GM12878 (cell line): ENCODE results near the gene SMOC1. TPM values are rescaled to one million over a fixed set of nuclear protein-coding genes. Genes with fewer than 3 reads are reported as not detected.

Experiments
- ATAC-seq: fragments of 200-7000 bp; cut with Tn5 transposase; 3 replicates; pipeline ENCODE4 v1.9.1; 2020; ENCODE audit warnings: mild to moderate bottlenecking, moderate library complexity
- BruUV-seq: library from RNA; stranded (reverse); fragments of 400-500 nt; replicated peaks from 2 replicates; lab custom pipeline; 2021; lab: Mats Ljungman, UMichigan
- CTCF ChIA-PET: fragments of 300-600 bp; sonication (Branson Sonifier 250); formaldehyde crosslinking; extraction: SDS; loops from one replicate; lab custom pipeline; 2021; ENCODE audit warnings: inconsistent platforms; lab: Yijun Ruan, JAX
- POLR2A ChIA-PET: fragments of 350-600 bp; formaldehyde crosslinking; extraction: SDS; loops from one replicate; lab custom pipeline; 2021; ENCODE audit warnings: inconsistent platforms; lab: Charles Lee
- RAD21 ChIA-PET: fragments of 300-600 bp; sonication (Branson Sonifier 250); formaldehyde crosslinking; loops from one replicate; lab custom pipeline; 2023; ENCODE audit warnings: antibody characterized with exemption; ENCODE audit not compliant: unreplicated experiment; lab: Charles Lee
- SMC1A ChIA-PET: fragments of 300-600 bp; sonication (Branson Sonifier 250); formaldehyde crosslinking; loops from one replicate; lab custom pipeline; 2023; ENCODE audit not compliant: unreplicated experiment, uncharacterized antibody; lab: Charles Lee
- DNase-seq: peaks from one replicate; pipeline ENCODE4 v3.0.0-alpha.2; 2011; ENCODE audit warnings: low read depth, low spot score
- FAIRE-seq: peaks from 3 replicates; lab custom pipeline; 2011; peaks lifted over from hg19 to GRCh38; lab: Jason Lieb, UNC
- H2AFZ ChIP-seq: 2 replicates; pipeline ENCODE4 v1.6.0; 2011; ENCODE audit warnings: low read depth, low read length, control low read depth; ENCODE audit not compliant: control insufficient read depth
- H3K27ac ChIP-seq: 2 replicates; pipeline ENCODE4 v1.5.1; 2011; ENCODE audit warnings: control low read depth; ENCODE audit not compliant: control insufficient read depth, insufficient read depth
- H3K27me3 ChIP-seq, 2 experiments: replicated peaks in 1 of 2; 2 replicates each; pipeline versions ENCODE4 v1.6.0 to v1.6.1; 2011; ENCODE audit warnings: low read length in 1 of 2; ENCODE audit not compliant: control insufficient read depth in 2 of 2, insufficient read depth in 2 of 2
- H3K36me3 ChIP-seq, 2 experiments: 2 replicates each; pipeline ENCODE4 v1.5.1; 2011; ENCODE audit warnings: low read length in 1 of 2; ENCODE audit not compliant: control insufficient read depth in 2 of 2, insufficient read depth in 2 of 2
- H3K4me1 ChIP-seq: 2 replicates; pipeline ENCODE4 v1.6.1; 2011; ENCODE audit warnings: mild to moderate bottlenecking, low read length, moderate library complexity, mixed read lengths; ENCODE audit not compliant: control insufficient read depth, insufficient read depth
- H3K4me2 ChIP-seq: 2 replicates; pipeline ENCODE4 v1.6.0; 2011; ENCODE audit warnings: control low read depth; ENCODE audit not compliant: control insufficient read depth, insufficient read depth
- H3K4me3 ChIP-seq: fragments of 200-600 bp; sonication (generic); 2 replicates; pipeline ENCODE4 v1.5.1; 2016
- H3K79me2 ChIP-seq: 2 replicates; pipeline ENCODE4 v1.6.0; 2011; ENCODE audit warnings: low read length; ENCODE audit not compliant: control insufficient read depth, insufficient read depth
- H3K9ac ChIP-seq: 2 replicates; pipeline ENCODE4 v1.8.0; 2011; ENCODE audit warnings: low read length, control low read depth, mixed read lengths; ENCODE audit not compliant: control insufficient read depth, insufficient read depth
- H3K9me3 ChIP-seq: replicated peaks from 3 replicates; pipeline ENCODE4 v1.5.1; 2011; ENCODE audit warnings: mild to moderate bottlenecking, low read length; ENCODE audit not compliant: control insufficient read depth, insufficient read depth
- H4K20me1 ChIP-seq: 2 replicates; pipeline ENCODE4 v1.6.0; 2011; ENCODE audit not compliant: control insufficient read depth, insufficient read depth
- BACH1 ChIP-seq: fragments of 450-650 bp; IDR thresholded peaks from 2 replicates; pipeline ENCODE4 v1.6.1; 2017; ENCODE audit warnings: mild to moderate bottlenecking, borderline replicate concordance
- DPF2 ChIP-seq: fragments of 450-650 bp; IDR thresholded peaks from 2 replicates; pipeline ENCODE4 v1.6.1; 2017; ENCODE audit warnings: mild to moderate bottlenecking
- SMAD1 ChIP-seq: fragments of 450-650 bp; IDR thresholded peaks from 2 replicates; pipeline ENCODE4 v1.6.1; 2018; ENCODE audit warnings: mild to moderate bottlenecking, low read depth; ENCODE audit not compliant: partially characterized antibody
- ZNF274 ChIP-seq: IDR thresholded peaks from one replicate; pipeline ENCODE4 v1.8.0; 2011; ENCODE audit not compliant: insufficient read length, insufficient read depth
- WGBS: methylation state at CpG from one replicate; pipeline ENCODE4 v1.1.6; 2016; ENCODE audit warnings: low lambda C conversion rate; ENCODE audit not compliant: insufficient replicate concordance, insufficient coverage; ENCODE audit errors: missing lambda C conversion rate; 5-methylcytosine and 5-hydroxymethylcytosine counted together
- in situ Hi-C: fragments of 300-500 bp; cut with MboI; formaldehyde crosslinking; loops from 9 replicates; pipeline ENCODE4 v1.14.3; 2018; ENCODE audit warnings: mixed read lengths
- intact Hi-C: fragments of 100-400 bp; cut with micrococcal nuclease; formaldehyde crosslinking; loops from one replicate; pipeline ENCODE4 v1.14.2; 2022; ENCODE audit not compliant: unreplicated experiment
- polyA plus RNA-seq, 11 experiments: library from polyadenylated mRNA; depleted of rRNA in 4 of 11; unstranded in 6 of 11; stranded (reverse) in 5 of 11; fragments of >200 nt; fragmentation: Nextera tagmentation in 4 of 11; fragmentation: Illumina TruSeq in 1 of 11; extraction: Ambion mirVana in 4 of 11; extraction: Trizol in 1 of 11; gene quantifications; 1 replicate in 1 of 11; 2 replicates in 10 of 11; pipeline versions ENCODE4 v1.2.1 to v1.2.3, GENCODE V29; 2011 to 2016; ENCODE audit warnings: inconsistent platforms in 2 of 11, missing spikeins in 2 of 11, low read depth in 1 of 11
- total RNA-seq, 4 experiments: library from RNA; depleted of rRNA in 3 of 4; stranded (reverse); fragments of >200 nt in 3 of 4; fragmentation: Illumina TruSeq in 1 of 4; extraction: Trizol in 1 of 4; gene quantifications; 2 replicates each; pipeline versions ENCODE4 v1.2.1 to v1.2.3, GENCODE V29; 2013 to 2021
- TF ChIP-seq, protein P1 (sequence below): IDR thresholded peaks from 2 replicates; pipeline ENCODE4 v1.6.1; 2012; ENCODE audit warnings: low read length, inconsistent platforms
- TF ChIP-seq, protein P2 (sequence below): fragments of 450-650 bp; IDR thresholded peaks from 2 replicates; pipeline ENCODE4 v1.6.1; 2018; ENCODE audit warnings: mild to moderate bottlenecking, low read depth, moderate library complexity; ENCODE audit not compliant: partially characterized antibody

Gene SMOC1
- total and polyA plus RNA-seq, 10 of the 15 experiments (the other 5 are each of a cell fraction or from before 2014, with no cell fraction given) = 0.03 to 0.26 (median 0.14) TPM; not detected in 7

DNA sequence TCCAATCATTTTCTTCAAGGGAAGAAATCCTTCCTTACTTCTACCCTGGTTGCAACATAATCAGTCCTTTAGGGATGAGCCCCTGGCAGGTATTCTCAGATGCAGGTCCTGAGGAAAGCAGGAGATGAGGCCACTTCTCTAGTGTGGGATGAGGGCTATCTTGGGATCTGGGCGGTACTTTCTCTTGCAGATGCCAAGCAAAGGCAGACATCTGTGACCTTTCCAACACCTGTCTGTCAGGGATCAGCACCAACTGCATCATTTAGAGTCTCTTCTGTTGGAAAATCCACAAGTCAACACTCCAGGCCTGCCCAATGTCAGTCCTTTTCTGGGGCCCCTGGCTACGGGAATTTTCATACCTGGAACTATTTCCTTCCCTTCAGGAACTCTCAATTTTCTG, 180.3 kb downstream of the SMOC1 start:
- no peak overlapping the region for H3K9ac ChIP-seq
- H3K4me2 ChIP-seq = no peak overlapping the region
- H3K4me3 ChIP-seq = no peak overlapping the region
- H3K4me1 ChIP-seq = no peaks in the 10 kb centered on the region
- intact Hi-C loops (no loop called here), in situ Hi-C loops (no loop called here)
- no peaks in the 10 kb centered on the region for H3K9me3 ChIP-seq
- peaks cover 0 to 3% of the 10 kb centered on the region in 2 experiments; a peak in 2 of 4 replicates for H3K27me3 ChIP-seq
- BruUV-seq = no TSS peak
- CTCF ChIA-PET = no interaction called here
- FAIRE-seq = no peak
- SMC1A ChIA-PET = no interaction called here
- TF ChIP-seq, protein P1, sequence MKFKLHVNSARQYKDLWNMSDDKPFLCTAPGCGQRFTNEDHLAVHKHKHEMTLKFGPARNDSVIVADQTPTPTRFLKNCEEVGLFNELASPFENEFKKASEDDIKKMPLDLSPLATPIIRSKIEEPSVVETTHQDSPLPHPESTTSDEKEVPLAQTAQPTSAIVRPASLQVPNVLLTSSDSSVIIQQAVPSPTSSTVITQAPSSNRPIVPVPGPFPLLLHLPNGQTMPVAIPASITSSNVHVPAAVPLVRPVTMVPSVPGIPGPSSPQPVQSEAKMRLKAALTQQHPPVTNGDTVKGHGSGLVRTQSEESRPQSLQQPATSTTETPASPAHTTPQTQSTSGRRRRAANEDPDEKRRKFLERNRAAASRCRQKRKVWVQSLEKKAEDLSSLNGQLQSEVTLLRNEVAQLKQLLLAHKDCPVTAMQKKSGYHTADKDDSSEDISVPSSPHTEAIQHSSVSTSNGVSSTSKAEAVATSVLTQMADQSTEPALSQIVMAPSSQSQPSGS = no peak
- TF ChIP-seq SMAD1 (no peak), BACH1 (no peak), DPF2 (no peak), ZNF274 (no peak)
- TF ChIP-seq, protein P2, sequence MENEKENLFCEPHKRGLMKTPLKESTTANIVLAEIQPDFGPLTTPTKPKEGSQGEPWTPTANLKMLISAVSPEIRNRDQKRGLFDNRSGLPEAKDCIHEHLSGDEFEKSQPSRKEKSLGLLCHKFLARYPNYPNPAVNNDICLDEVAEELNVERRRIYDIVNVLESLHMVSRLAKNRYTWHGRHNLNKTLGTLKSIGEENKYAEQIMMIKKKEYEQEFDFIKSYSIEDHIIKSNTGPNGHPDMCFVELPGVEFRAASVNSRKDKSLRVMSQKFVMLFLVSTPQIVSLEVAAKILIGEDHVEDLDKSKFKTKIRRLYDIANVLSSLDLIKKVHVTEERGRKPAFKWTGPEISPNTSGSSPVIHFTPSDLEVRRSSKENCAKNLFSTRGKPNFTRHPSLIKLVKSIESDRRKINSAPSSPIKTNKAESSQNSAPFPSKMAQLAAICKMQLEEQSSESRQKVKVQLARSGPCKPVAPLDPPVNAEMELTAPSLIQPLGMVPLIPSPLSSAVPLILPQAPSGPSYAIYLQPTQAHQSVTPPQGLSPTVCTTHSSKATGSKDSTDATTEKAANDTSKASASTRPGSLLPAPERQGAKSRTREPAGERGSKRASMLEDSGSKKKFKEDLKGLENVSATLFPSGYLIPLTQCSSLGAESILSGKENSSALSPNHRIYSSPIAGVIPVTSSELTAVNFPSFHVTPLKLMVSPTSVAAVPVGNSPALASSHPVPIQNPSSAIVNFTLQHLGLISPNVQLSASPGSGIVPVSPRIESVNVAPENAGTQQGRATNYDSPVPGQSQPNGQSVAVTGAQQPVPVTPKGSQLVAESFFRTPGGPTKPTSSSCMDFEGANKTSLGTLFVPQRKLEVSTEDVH = no peak
- POLR2A ChIA-PET = no interaction called here
- H3K79me2 ChIP-seq = no peaks in the 10 kb centered on the region
- H3K27ac ChIP-seq = no peak overlapping the region
- RAD21 ChIA-PET = no interaction called here
- H2AFZ ChIP-seq = no peak overlapping the region
- no peaks in the 10 kb centered on the region for H3K36me3 ChIP-seq
- WGBS = 0% methylated on average over 2 of the region's 2 CpGs
- no peak for DNase-seq
- ATAC-seq = no peak
- no peaks in the 10 kb centered on the region for H4K20me1 ChIP-seq
